GM12872 (cell line): ENCODE data around the gene SGF29.

Experiments
- TF ChIP-seq, protein P1 (sequence below): IDR thresholded peaks from 3 replicates; pipeline ENCODE4 v1.5.1; 2011; ENCODE audit warnings: low read depth, mild to moderate bottlenecking, low read length, moderate library complexity; ENCODE audit not compliant: insufficient read depth

SGF29 gene

DNA sequence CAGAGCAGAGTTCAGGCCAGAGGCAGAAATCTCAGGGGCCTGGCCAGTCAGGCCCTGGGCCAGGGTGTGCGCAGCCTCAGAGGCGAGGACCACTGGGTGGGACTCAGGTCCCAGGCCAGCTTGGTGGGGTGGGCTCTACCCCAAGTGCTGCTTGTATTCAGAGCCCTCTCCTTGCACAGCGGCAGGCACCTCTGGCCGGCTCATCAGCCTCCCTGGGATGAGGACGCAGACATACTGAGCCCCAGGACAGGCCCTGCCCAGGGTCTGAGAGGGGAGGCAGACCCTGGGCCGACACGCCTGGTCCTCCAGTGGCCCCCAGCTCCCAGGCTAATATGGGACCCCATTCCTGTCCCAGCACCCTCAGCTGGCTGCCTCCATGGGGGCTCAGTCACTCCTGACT lies 39.5 kb upstream of the SGF29 start:
- TF ChIP-seq, protein P1, sequence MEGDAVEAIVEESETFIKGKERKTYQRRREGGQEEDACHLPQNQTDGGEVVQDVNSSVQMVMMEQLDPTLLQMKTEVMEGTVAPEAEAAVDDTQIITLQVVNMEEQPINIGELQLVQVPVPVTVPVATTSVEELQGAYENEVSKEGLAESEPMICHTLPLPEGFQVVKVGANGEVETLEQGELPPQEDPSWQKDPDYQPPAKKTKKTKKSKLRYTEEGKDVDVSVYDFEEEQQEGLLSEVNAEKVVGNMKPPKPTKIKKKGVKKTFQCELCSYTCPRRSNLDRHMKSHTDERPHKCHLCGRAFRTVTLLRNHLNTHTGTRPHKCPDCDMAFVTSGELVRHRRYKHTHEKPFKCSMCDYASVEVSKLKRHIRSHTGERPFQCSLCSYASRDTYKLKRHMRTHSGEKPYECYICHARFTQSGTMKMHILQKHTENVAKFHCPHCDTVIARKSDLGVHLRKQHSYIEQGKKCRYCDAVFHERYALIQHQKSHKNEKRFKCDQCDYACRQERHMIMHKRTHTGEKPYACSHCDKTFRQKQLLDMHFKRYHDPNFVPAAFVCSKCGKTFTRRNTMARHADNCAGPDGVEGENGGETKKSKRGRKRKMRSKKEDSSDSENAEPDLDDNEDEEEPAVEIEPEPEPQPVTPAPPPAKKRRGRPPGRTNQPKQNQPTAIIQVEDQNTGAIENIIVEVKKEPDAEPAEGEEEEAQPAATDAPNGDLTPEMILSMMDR = no peak

DNA sequence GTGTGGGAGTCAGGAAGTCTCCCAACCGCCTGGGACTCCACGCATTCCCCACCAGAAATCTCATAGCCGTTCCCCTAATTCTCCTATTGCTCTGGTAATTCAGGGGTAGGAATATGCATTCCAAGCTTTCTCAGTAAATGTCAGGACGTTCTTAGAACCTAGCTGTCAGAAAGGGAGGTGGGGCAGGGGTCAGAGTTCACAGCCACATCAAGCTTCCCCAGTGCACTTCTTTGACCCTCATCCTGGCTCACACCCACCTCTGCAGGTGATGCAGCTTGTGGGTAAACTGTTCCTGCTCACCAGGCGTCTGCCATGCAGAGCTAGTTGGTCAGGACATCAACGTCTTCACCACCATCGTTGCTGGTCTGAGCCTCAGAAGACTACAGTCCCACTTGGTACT lies 33.0 kb upstream of the SGF29 start:
- TF ChIP-seq, protein P1 = no peak

DNA sequence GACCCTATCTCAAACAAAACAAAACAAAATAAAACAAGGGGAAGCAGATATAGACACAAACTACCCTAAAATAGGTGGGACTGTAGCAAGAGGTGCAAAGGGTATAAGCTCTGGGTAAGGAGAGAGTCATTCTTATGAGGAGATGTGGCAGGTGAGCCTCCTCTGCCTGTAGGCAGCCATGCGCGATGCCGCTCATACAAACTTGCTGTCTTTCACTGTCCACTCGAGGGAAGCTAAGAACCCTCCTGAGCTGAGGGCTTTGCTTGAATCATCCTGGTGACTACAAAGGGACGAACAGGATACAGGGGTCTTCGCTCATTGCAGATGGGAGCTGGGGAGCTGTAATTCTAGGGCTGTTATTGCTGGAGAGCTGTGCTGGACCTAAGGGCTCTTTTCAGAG lies 32.3 kb upstream of the SGF29 start:
- TF ChIP-seq, protein P1 = no peak

DNA sequence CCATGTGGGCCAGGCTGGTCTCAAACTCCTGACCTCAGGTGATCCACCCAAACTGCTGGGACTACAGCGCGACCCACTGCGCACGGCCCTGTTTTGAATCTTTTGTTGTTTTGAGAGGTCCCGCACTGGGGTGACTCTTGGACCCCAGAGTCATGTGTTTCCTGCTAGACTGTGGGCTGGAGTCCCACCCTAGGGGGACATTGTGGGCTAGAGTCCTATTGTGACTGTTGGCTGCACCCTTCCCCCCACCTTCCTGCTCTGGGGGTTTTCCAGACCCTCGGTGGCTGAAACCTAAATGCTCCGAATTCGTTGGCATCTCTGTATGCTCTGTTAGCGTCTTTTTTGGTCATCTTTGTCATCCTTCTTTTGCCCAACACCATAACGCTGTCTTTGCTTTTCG lies 30.9 kb upstream of the SGF29 start:
- TF ChIP-seq, protein P1 = no peak

DNA sequence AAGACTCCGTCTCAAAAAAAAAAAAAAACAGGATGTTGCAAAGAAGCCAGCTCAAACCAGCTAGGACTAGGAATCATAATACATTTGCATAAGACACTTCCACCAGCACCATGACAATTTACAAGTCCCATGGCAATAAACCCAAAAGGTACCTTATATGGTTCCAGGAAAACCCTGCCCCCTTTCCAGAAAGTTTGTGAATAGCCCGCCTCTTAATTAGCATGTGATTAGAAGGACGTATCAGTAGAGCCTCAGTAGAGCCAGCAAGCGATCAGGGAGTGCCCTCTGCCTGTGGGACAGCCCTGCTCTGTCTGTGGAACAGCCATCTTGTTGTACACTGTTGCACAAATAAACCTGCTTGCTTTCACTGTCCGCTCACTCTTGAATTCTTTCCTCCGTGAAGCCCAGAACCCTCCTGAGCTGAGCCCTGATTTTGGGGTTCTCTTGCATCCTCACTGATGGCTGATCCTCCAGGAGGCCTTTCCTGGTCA lies 29.0 kb upstream of the SGF29 start:
- TF ChIP-seq, protein P1 = no peak

DNA sequence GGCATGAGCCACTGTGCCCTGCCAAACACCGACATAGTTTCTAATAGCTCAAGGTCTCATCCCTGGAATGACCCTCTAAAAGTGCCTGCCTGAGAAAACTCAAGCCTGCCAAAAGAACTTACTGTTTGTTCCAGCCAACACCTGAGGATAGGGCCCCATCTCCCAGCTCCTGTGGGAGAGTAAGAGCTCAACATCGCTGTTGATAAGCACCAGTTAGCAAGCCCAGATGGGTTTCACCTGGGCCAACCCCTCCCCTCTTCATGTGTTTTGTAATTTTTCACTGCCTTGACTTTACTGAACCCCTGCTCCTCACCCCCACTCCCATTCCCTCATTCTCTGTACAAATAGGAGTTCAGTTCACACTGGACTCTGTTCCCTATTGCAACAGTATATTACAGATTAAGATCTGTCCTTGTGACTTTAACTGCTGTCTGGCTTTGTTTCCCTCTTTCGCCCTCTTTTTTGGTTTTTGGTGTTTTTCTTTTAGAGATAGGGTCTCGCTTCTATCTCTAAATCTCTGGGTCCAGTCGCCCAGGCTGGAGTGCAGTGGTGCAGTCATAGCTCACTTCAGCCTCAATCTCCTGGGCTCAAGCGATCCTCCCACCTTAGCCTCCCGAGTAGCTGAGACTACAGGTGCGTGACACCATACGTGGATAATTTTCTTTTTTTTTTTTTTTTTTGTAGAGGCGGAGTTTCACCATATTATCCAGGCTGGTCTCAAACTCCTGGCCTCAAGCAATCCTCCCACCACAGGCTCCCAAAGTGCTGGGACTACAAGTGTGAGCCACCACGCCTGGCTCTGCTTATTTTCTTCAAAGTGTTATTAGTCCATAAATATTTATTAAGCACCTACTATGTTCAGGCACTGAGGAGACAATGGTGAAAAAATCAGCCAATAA lies 27.3 kb upstream of the SGF29 start:
- TF ChIP-seq, protein P1 = no peak

DNA sequence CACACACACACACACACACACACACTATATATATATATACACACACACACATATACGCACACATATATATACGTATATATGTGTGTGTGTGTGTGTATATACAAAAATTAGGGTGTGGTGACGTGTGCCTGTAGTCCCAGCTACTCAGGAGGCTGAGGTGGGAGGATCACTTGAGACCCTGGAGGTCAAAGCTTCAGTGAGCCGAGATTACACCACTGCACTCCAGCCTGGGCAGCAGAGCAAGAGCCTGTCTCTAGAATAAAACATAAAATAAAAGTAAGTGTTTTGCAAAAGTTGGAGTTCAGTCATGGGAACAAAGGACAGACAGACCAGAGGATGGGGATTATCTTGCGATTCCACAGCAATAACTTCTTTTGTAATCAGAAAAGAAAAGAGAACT lies 25.7 kb upstream of the SGF29 start:
- TF ChIP-seq, protein P1 = no peak
